Urothelium cell line (cell line): ENCODE data around the gene RSU1.
A peak's percentile ranks its signal among the peaks of the same experiment; 100 is the strongest.

Experiments used
- DNase-seq: peaks from one replicate; pipeline ENCODE4 v3.0.0; 2011; ENCODE audit warnings: low spot score, mixed read lengths
- FAIRE-seq: peaks from 2 replicates; lab custom pipeline; 2011; peaks lifted over from hg19 to GRCh38; lab: Jason Lieb, UNC

The RSU1 gene

GRCh38 chr10:16822726-16823360 lies 5.6 kb upstream of the RSU1 start:
- no peak for FAIRE-seq
- DNase-seq, result no peak

- no peak for DNase-seq
- no peak for FAIRE-seq
Measured at GRCh38 chr10:16822027-16822426, 4.8 kb upstream of the RSU1 start.

GRCh38 chr10:16820421-16820820 lies 3.2 kb upstream of the RSU1 start:
- FAIRE-seq (no peak), DNase-seq (no peak)

GRCh38 chr10:16820018-16820417 lies 2.8 kb upstream of the RSU1 start:
- no peak for FAIRE-seq
- no peak for DNase-seq

GRCh38 chr10:16819436-16819835 lies 2.2 kb upstream of the RSU1 start:
- DNase-seq (no peak), FAIRE-seq (no peak)

- FAIRE-seq (no peak), DNase-seq (no peak)
Measured at GRCh38 chr10:16819026-16819425, 1.8 kb upstream of the RSU1 start.

GRCh38 chr10:16816830-16817124 lies 447 bp downstream of the RSU1 start:
- FAIRE-seq, result no peak
- no peak for DNase-seq

GRCh38 chr10:16816171-16816570 lies 1.1 kb downstream of the RSU1 start:
- DNase-seq (no peak), FAIRE-seq (no peak)

- DNase-seq (no peak), FAIRE-seq (no peak)
Measured at GRCh38 chr10:16814012-16814411, 3.2 kb downstream of the RSU1 start.

- no peak for FAIRE-seq
Measured at GRCh38 chr10:16812676-16813075, 4.5 kb downstream of the RSU1 start.

GRCh38 chr10:16811765-16812164 lies 5.5 kb downstream of the RSU1 start:
- FAIRE-seq (no peak), DNase-seq (no peak)

More at GRCh38 chr10:16812676-16813075, 4.5 kb downstream of the RSU1 start:
- no peak for DNase-seq

GRCh38 chr10:16811292-16811691 lies 5.9 kb downstream of the RSU1 start:
- FAIRE-seq (no peak), DNase-seq (no peak)

- DNase-seq, result peak; percentile 49
- FAIRE-seq, result no peak
Measured at GRCh38 chr10:16809074-16809718, 8.0 kb downstream of the RSU1 start.

GRCh38 chr10:16804123-16804522 lies 13.1 kb downstream of the RSU1 start:
- DNase-seq (no peak), FAIRE-seq (no peak)

- DNase-seq (no peak), FAIRE-seq (no peak)
Measured at GRCh38 chr10:16803464-16803863, 13.8 kb downstream of the RSU1 start.

- DNase-seq (no peak), FAIRE-seq (no peak)
Measured at GRCh38 chr10:16799621-16800020, 17.6 kb downstream of the RSU1 start.

GRCh38 chr10:16798571-16798970 lies 18.7 kb downstream of the RSU1 start:
- DNase-seq (no peak), FAIRE-seq (no peak)

GRCh38 chr10:16795410-16796073 lies 21.7 kb downstream of the RSU1 start:
- DNase-seq, result no peak
- no peak for FAIRE-seq

GRCh38 chr10:16794005-16794404 lies 23.2 kb downstream of the RSU1 start:
- no peak for DNase-seq
- FAIRE-seq, result no peak

GRCh38 chr10:16792675-16793074 lies 24.5 kb downstream of the RSU1 start:
- DNase-seq (no peak), FAIRE-seq (no peak)

GRCh38 chr10:16789765-16790164 lies 27.5 kb downstream of the RSU1 start:
- FAIRE-seq (no peak), DNase-seq (no peak)

- FAIRE-seq (no peak), DNase-seq (no peak)
Measured at GRCh38 chr10:16789261-16789660, 28.0 kb downstream of the RSU1 start.
